IMR-90 (cell line): ENCODE results near the gene ADCY5. TPM values are rescaled to one million over a fixed set of nuclear protein-coding genes. Genes with fewer than 3 reads are reported as not detected.

Experiments used
- ATAC-seq: fragments of 200-7000 bp; cut with Tn5 transposase; 2 replicates; pipeline ENCODE4 v1.9.1; 2020; ENCODE audit warnings: low read depth, mild to moderate bottlenecking, moderate library complexity
- BruUV-seq: library from RNA; stranded (reverse); fragments of 400-500 nt; replicated peaks from 2 replicates; lab custom pipeline; 2021; lab: Mats Ljungman, UMichigan
- CTCF ChIA-PET: fragments of 300-600 bp; formaldehyde crosslinking; extraction: SDS; loops from one replicate; lab custom pipeline; 2021; ENCODE audit warnings: antibody characterized with exemption; lab: Yijun Ruan, JAX
- POLR2A ChIA-PET: fragments of 300-600 bp; sonication (Branson Sonifier 250); formaldehyde crosslinking; loops from one replicate; lab custom pipeline; 2022; ENCODE audit warnings: antibody characterized with exemption; ENCODE audit not compliant: unreplicated experiment; lab: Charles Lee
- DNase-seq: peaks from one replicate; pipeline ENCODE4 v3.0.0; 2013
- H2AFZ ChIP-seq: replicated peaks from 2 replicates; pipeline ENCODE3; 2013; ENCODE audit warnings: low read length, mild to moderate bottlenecking; ENCODE audit not compliant: poor library complexity
- H2AK5ac ChIP-seq: 2 replicates; pipeline ENCODE4 v1.6.1; 2013; ENCODE audit warnings: low read depth, low read length, inconsistent platforms
- H2AK9ac ChIP-seq: replicated peaks from 2 replicates; pipeline ENCODE3; 2013; ENCODE audit warnings: mild to moderate bottlenecking, low read depth, low read length, moderate library complexity; ENCODE audit not compliant: poor library complexity
- H2BK120ac ChIP-seq: 2 replicates; pipeline ENCODE4 v1.6.1; 2013; ENCODE audit warnings: low read depth, low read length, inconsistent platforms
- H2BK15ac ChIP-seq: 3 replicates; pipeline ENCODE4 v1.6.1; 2013; ENCODE audit warnings: low read depth, low read length, inconsistent platforms
- H2BK20ac ChIP-seq: 2 replicates; pipeline ENCODE4 v1.6.1; 2013; ENCODE audit warnings: low read depth, mild to moderate bottlenecking, inconsistent platforms, low read length, moderate library complexity
- H2BK5ac ChIP-seq: 2 replicates; pipeline ENCODE4 v1.6.1; 2013; ENCODE audit warnings: mild to moderate bottlenecking, low read depth, low read length, inconsistent platforms; ENCODE audit not compliant: poor library complexity, severe bottlenecking
- H3K14ac ChIP-seq: replicated peaks from 2 replicates; pipeline ENCODE4 v1.6.1; 2013; ENCODE audit warnings: low read depth, low read length, inconsistent platforms
- H3K18ac ChIP-seq: 2 replicates; pipeline ENCODE4 v1.6.1; 2013; ENCODE audit warnings: low read depth, low read length, control low read depth
- H3K23ac ChIP-seq: 2 replicates; pipeline ENCODE4 v1.6.1; 2013; ENCODE audit warnings: low read depth, low read length, inconsistent platforms
- H3K27ac ChIP-seq: 2 replicates; pipeline ENCODE4 v1.5.1; 2013; ENCODE audit warnings: mild to moderate bottlenecking, control low read depth, low read length; ENCODE audit not compliant: insufficient read depth
- H3K27me3 ChIP-seq: 2 replicates; pipeline ENCODE4 v1.6.1; 2013; ENCODE audit warnings: low read length; ENCODE audit not compliant: control insufficient read depth, insufficient read depth
- H3K36me3 ChIP-seq: 2 replicates; pipeline ENCODE4 v1.6.1; 2013; ENCODE audit warnings: low read length, mixed read lengths; ENCODE audit not compliant: control insufficient read depth, insufficient read depth
- H3K4ac ChIP-seq: 2 replicates; pipeline ENCODE4 v1.6.1; 2013; ENCODE audit warnings: low read depth, low read length, inconsistent platforms
- H3K4me1 ChIP-seq: 2 replicates; pipeline ENCODE4 v1.6.1; 2013; ENCODE audit warnings: low read length, mixed read lengths; ENCODE audit not compliant: control insufficient read depth, insufficient read depth
- H3K4me2 ChIP-seq: 2 replicates; pipeline ENCODE4 v1.6.1; 2013; ENCODE audit warnings: low read depth, mild to moderate bottlenecking, control low read depth, low read length, moderate library complexity
- H3K4me3 ChIP-seq: 2 replicates; pipeline ENCODE4 v1.5.1; 2013; ENCODE audit warnings: low read depth, mild to moderate bottlenecking, control low read depth, low read length, moderate library complexity; ENCODE audit not compliant: insufficient read depth
- H3K56ac ChIP-seq: 2 replicates; pipeline ENCODE4 v1.6.1; 2013; ENCODE audit warnings: low read length, inconsistent platforms; ENCODE audit not compliant: insufficient read depth; ENCODE audit errors: extremely low read depth
- H3K79me1 ChIP-seq, 2 experiments: 2 replicates each; pipeline ENCODE4 v1.6.1; 2013; ENCODE audit warnings: low read length in 2 of 2, inconsistent platforms in 1 of 2, low read depth in 1 of 2
- H3K9ac ChIP-seq: 2 replicates; pipeline ENCODE4 v1.6.1; 2013; ENCODE audit warnings: low read depth, low read length, control low read depth
- H3K9me1 ChIP-seq: 2 replicates; pipeline ENCODE4 v1.6.1; 2013; ENCODE audit warnings: low read length, inconsistent platforms; ENCODE audit not compliant: insufficient read depth
- H3K9me3 ChIP-seq: 2 replicates; pipeline ENCODE4 v1.6.1; 2013; ENCODE audit warnings: low read length; ENCODE audit not compliant: control insufficient read depth, insufficient read depth
- H4K20me1 ChIP-seq: 2 replicates; pipeline ENCODE4 v1.6.1; 2013; ENCODE audit warnings: low read length, inconsistent platforms; ENCODE audit not compliant: insufficient read depth
- H4K5ac ChIP-seq: 2 replicates; pipeline ENCODE4 v1.6.1; 2013; ENCODE audit warnings: mild to moderate bottlenecking, low read depth, low read length, control low read depth
- H4K8ac ChIP-seq, 2 experiments: 2 replicates each; pipeline ENCODE4 v1.6.1; 2013; ENCODE audit warnings: low read depth in 2 of 2, low read length in 2 of 2, control low read depth in 1 of 2, inconsistent platforms in 1 of 2
- H4K91ac ChIP-seq: 2 replicates; pipeline ENCODE4 v1.6.1; 2013; ENCODE audit warnings: low read depth, low read length, inconsistent platforms; ENCODE audit not compliant: insufficient read depth
- BHLHE40 ChIP-seq: fragments of 150-350 bp; IDR thresholded peaks from 2 replicates; pipeline ENCODE4 v1.6.1; 2016; ENCODE audit warnings: mild to moderate bottlenecking, low read depth, low read length
- RFX5 ChIP-seq: IDR thresholded peaks from 2 replicates; pipeline ENCODE4 v1.8.0; 2012; ENCODE audit warnings: low read depth, mild to moderate bottlenecking, low read length, moderate library complexity
- WGBS, 2 experiments: methylation state at CpG; one replicate each; pipeline versions ENCODE4 v1.1.5 to v1.1.7; 2013; ENCODE audit warnings: missing lambda C conversion rate in 2 of 2; ENCODE audit not compliant: insufficient read length in 1 of 2; ENCODE audit errors: extremely low coverage in 2 of 2; 5-methylcytosine and 5-hydroxymethylcytosine counted together
- dilution Hi-C: fragments of 300-500 bp; cut with HindIII; formaldehyde crosslinking; loops from one replicate; pipeline ENCODE4 v1.14.3; 2018; ENCODE audit warnings: low sequenced_read_pairs; ENCODE audit not compliant: unreplicated experiment
- in situ Hi-C: fragments of 300-500 bp; cut with MboI; formaldehyde crosslinking; loops from 3 replicates; pipeline ENCODE4 v1.14.3; 2019; ENCODE audit warnings: low sequenced_read_pairs, inconsistent platforms, mixed read lengths
- intact Hi-C: fragments of 100-400 bp; cut with micrococcal nuclease; formaldehyde crosslinking; loops from 2 replicates; pipeline ENCODE4 v1.10.0; 2022
- polyA plus RNA-seq, 3 experiments: library from polyadenylated mRNA; depleted of rRNA; stranded (reverse); fragments of >200 nt; gene quantifications; 2 replicates each; pipeline ENCODE4 v1.2.3, GENCODE V29; 2012; ENCODE audit warnings: low replicate concordance in 1 of 3
- total RNA-seq: library from RNA; depleted of rRNA; stranded (reverse); fragments of >200 nt; gene quantifications from 2 replicates; pipeline ENCODE4 v1.2.3, GENCODE V29; 2012

Gene ADCY5
- total and polyA plus RNA-seq, 2 of the 4 experiments (the other 2 are of a cell fraction) = 0.14 to 0.18 TPM

GRCh38 chr3:123384256-123384655 is 64.6 kb downstream of the ADCY5 start:
- Histone ChIP-seq H2BK15ac (no peak overlapping the region), H2AK9ac (no peak overlapping the region), H3K4me2 (no peak overlapping the region), H3K79me1 (no peaks in the 10 kb centered on the region), H3K56ac (no peak overlapping the region), H3K9me3 (no peaks in the 10 kb centered on the region), H2BK20ac (no peak overlapping the region), H2AFZ (no peak overlapping the region), H3K4me1 (peaks cover 10% of the 10 kb centered on the region; the same call in 1 of the 2 replicates), H3K27ac (no peak overlapping the region), H3K36me3 (no peaks in the 10 kb centered on the region), H2AK5ac (no peak overlapping the region), H4K5ac (no peak overlapping the region), H3K4ac (no peak overlapping the region), H3K27me3 (peaks cover 27% of the 10 kb centered on the region), H2BK120ac (no peak overlapping the region), H3K23ac (no peak overlapping the region), H2BK5ac (no peak overlapping the region), H4K91ac (no peak overlapping the region), H4K8ac (no peak overlapping the region), H3K14ac (no peak overlapping the region), H3K18ac (no peak overlapping the region), H3K9me1 (peaks cover 7% of the 10 kb centered on the region), H4K20me1 (no peaks in the 10 kb centered on the region), H3K4me3 (no peak overlapping the region), H3K9ac (no peak overlapping the region)
- BruUV-seq = no TSS peak
- no peak for TF ChIP-seq RFX5
- no peak for TF ChIP-seq BHLHE40
- ChIA-PET POLR2A (no interaction called here), CTCF (interaction anchor here (1.5 kb wide), 1 partner anchor 19 kb away, joined by 3 read pairs; no protein-coding TSS in a partner anchor)
- dilution Hi-C loops (no loop called here), in situ Hi-C loops (no loop called here), intact Hi-C loops (no loop called here)
- 100% methylated on average over 2 of the region's 8 CpGs; no CpG with 5 or more reads in 1 of the 2 experiments for WGBS, 2 experiments
- ATAC-seq (no peak), DNase-seq (no peak)
